ENCODE results near the gene EGF. TPM values are rescaled to one million over a fixed set of nuclear protein-coding genes. Genes with fewer than 3 reads are reported as not detected.

Gene EGF
- total RNA-seq, 2 donors from 2014 or later, result 7.4 to 13.4 TPM

- Histone ChIP-seq H3K27ac (no peak overlapping the region), H3K4me1 (no peaks in the 10 kb centered on the region), H3K36me3 (no peaks in the 10 kb centered on the region), H3K4me3 (no peak overlapping the region), H3K9me3 (no peaks in the 10 kb centered on the region), H3K27me3 (no peaks in the 10 kb centered on the region)
- TF ChIP-seq, protein P1, sequence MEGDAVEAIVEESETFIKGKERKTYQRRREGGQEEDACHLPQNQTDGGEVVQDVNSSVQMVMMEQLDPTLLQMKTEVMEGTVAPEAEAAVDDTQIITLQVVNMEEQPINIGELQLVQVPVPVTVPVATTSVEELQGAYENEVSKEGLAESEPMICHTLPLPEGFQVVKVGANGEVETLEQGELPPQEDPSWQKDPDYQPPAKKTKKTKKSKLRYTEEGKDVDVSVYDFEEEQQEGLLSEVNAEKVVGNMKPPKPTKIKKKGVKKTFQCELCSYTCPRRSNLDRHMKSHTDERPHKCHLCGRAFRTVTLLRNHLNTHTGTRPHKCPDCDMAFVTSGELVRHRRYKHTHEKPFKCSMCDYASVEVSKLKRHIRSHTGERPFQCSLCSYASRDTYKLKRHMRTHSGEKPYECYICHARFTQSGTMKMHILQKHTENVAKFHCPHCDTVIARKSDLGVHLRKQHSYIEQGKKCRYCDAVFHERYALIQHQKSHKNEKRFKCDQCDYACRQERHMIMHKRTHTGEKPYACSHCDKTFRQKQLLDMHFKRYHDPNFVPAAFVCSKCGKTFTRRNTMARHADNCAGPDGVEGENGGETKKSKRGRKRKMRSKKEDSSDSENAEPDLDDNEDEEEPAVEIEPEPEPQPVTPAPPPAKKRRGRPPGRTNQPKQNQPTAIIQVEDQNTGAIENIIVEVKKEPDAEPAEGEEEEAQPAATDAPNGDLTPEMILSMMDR (IDR thresholded peaks at IDR 0.05), result no peak
- no peak for DNase-seq (ENCODE audit: low spot score)
Observed at GRCh38 chr4:109981936-109982335, 69.3 kb downstream of the EGF start.

DNA sequence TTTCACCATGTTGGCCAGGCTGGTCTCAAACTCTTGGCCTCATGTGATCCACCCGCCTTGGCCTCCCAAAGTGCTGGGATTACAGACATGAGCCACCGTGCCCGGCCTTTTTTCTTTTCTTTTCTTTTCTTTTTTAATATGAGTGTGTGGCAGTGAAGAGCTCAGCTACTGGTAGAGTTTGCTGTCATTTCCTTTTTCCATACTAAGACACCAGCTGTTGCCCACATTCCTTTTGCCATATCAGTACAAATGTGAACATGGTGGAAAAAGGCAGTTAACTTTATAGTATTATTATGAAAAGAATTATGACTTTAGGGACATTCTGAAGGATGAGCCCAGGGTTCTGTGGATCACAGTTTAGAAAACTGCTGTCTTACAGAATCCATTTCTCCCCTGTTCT lies 69.8 kb downstream of the EGF start:
- H3K36me3 ChIP-seq, result no peaks in the 10 kb centered on the region
- no peak for DNase-seq (ENCODE audit: low spot score)

DNA sequence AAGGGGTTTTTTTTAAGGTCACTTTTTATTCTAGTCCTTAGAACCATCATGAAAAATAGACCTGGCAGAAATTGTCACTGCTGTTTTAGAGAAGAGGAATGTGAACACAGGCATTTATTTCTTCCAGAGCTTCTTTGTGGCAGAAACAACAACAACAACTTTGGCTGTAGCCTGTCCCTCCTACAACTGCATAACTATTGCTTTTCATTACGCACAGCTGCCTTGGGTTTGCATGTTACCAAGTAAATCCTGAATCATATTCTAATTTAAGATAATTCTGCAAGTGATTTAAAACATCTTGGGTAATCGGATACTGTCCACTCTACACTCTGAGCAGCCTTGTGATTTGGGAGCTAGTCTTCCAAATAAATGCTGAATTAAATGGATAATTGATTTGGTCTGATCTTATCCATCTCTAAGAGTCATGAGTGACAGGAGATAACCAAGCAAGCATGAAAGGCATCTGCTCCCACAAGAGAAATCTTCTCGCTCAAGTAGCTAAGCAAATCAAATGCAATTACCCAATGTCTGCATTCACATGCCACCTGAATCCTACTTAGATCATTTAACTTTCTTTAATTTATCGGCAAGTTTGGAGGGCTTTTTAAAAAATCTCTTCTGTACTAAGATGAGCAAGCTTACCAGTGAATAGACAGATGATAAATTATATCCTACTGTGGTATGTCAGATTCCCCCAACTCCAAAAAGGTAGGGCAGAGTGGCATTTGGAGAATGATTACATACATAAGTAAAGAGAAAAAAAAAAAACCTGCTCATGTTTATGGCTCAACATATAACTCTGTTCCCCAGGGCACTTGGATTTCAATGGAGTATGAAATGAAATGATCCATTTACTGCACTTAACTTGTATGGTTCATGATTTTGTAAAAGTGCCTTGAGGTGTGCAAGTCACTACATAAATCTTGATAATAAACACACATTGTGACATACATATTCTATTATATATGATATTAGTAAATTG lies 73.6 kb downstream of the EGF start:
- DNase-seq (ENCODE audit: low spot score), result no peak
- no peak overlapping the region for H3K27ac ChIP-seq
- H3K9me3 ChIP-seq, result no peaks in the 10 kb centered on the region
- no peaks in the 10 kb centered on the region for H3K27me3 ChIP-seq
- no peaks in the 10 kb centered on the region for H3K4me1 ChIP-seq
- no peaks in the 10 kb centered on the region for H3K36me3 ChIP-seq
- H3K4me3 ChIP-seq, result no peak overlapping the region
- TF ChIP-seq, protein P1 (IDR thresholded peaks at IDR 0.05), result no peak

More for the DNA sequence above, 69.8 kb downstream of the EGF start:
- Histone ChIP-seq H3K9me3 (no peaks in the 10 kb centered on the region), H3K4me3 (no peak overlapping the region), H3K4me1 (no peaks in the 10 kb centered on the region), H3K27me3 (no peaks in the 10 kb centered on the region), H3K27ac (no peak overlapping the region)
- TF ChIP-seq, protein P1 (IDR thresholded peaks at IDR 0.05), result no peak

GRCh38 chr4:109989044-109989443 lies 76.4 kb downstream of the EGF start:
- Histone ChIP-seq H3K4me3 (no peak overlapping the region), H3K36me3 (no peaks in the 10 kb centered on the region), H3K4me1 (no peaks in the 10 kb centered on the region), H3K27ac (no peak overlapping the region), H3K9me3 (no peaks in the 10 kb centered on the region), H3K27me3 (no peaks in the 10 kb centered on the region)
- no peak for DNase-seq (ENCODE audit: low spot score)
- TF ChIP-seq, protein P1 (IDR thresholded peaks at IDR 0.05), result no peak

GRCh38 chr4:109989618-109990017 lies 76.9 kb downstream of the EGF start:
- no peaks in the 10 kb centered on the region for H3K9me3 ChIP-seq
- no peak for DNase-seq (ENCODE audit: low spot score)
- no peak overlapping the region for H3K27ac ChIP-seq
- no peak overlapping the region for H3K4me3 ChIP-seq
- H3K4me1 ChIP-seq, result no peaks in the 10 kb centered on the region
- TF ChIP-seq, protein P1 (IDR thresholded peaks at IDR 0.05), result no peak
- H3K27me3 ChIP-seq, result no peaks in the 10 kb centered on the region
- H3K36me3 ChIP-seq, result no peaks in the 10 kb centered on the region

Measured in right atrium auricular region (tissue), 2 donors.